IPS DF 6.9 (cell line): ENCODE results near the gene BBS12.
"Not testable (repeated sequence)": the region's sequence is repeated elsewhere in the genome, so short reads cannot be mapped to it uniquely, and the experiment has no call there.

Experiments used
- DNase-seq: peaks from one replicate; pipeline ENCODE4 v3.0.0-alpha.2; 2013; ENCODE audit warnings: low read depth, low spot score
- H3K27ac ChIP-seq: one replicate; pipeline ENCODE4 v1.5.1; 2013; ENCODE audit warnings: low read length, control low read depth
- H3K27me3 ChIP-seq: 2 replicates; pipeline ENCODE4 v1.6.1; 2013; ENCODE audit warnings: mild to moderate bottlenecking, low read length; ENCODE audit not compliant: control insufficient read depth, insufficient read depth
- H3K36me3 ChIP-seq: 2 replicates; pipeline ENCODE4 v1.6.1; 2013; ENCODE audit warnings: low read length; ENCODE audit not compliant: control insufficient read depth, insufficient read depth
- H3K4me1 ChIP-seq: 2 replicates; pipeline ENCODE4 v1.6.1; 2013; ENCODE audit warnings: low read length; ENCODE audit not compliant: control insufficient read depth, insufficient read depth
- H3K4me3 ChIP-seq: 2 replicates; pipeline ENCODE4 v1.5.1; 2013; ENCODE audit warnings: mild to moderate bottlenecking, low read length
- H3K9me3 ChIP-seq: 2 replicates; pipeline ENCODE4 v1.6.1; 2013; ENCODE audit warnings: low read length, inconsistent platforms; ENCODE audit not compliant: control insufficient read depth, insufficient read depth
- WGBS: extraction: QIAGEN DNeasy Blood & Tissue Kit; methylation state at CpG from one replicate; pipeline ENCODE4 v1.1.7; 2013; ENCODE audit warnings: mixed read lengths, missing lambda C conversion rate; ENCODE audit not compliant: insufficient read length, insufficient coverage; 5-methylcytosine and 5-hydroxymethylcytosine counted together

The BBS12 gene

GRCh38 chr4:122777846-122778673 is 45.6 kb downstream of the BBS12 start:
- no CpG with 5 or more reads among the region's 7 CpGs for WGBS
- Histone ChIP-seq H3K4me3 (no peak overlapping the region), H3K4me1 (peaks cover 3% of the 10 kb centered on the region; the same call in 1 of the 2 replicates), H3K27ac (no peak overlapping the region), H3K9me3 (no peaks in the 10 kb centered on the region), H3K36me3 (no peaks in the 10 kb centered on the region), H3K27me3 (no peaks in the 10 kb centered on the region)
- no peak for DNase-seq

DNA sequence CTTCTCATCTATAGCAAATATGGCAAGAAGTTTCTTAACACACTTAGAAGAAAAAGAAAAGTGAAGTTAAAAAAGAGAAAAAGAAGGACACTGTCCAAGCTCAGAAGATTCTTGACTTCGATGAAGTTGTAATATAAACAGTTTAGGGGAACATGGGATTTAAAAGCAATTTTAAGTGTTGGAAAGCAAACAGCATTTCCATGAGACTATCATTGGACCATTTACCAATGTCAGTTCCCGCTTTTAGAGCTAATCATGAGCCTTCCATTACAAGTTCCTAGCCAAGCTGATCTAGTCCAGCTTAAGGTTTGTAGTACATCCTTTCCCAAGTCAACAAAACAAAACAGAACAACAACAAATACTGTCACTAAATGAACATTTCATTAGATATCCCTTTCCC is 49.0 kb downstream of the BBS12 start:
- Histone ChIP-seq H3K9me3 (no peaks in the 10 kb centered on the region), H3K27ac (no peak overlapping the region), H3K4me3 (no peak overlapping the region), H3K4me1 (no peaks in the 10 kb centered on the region; the same call in 1 of the 2 replicates), H3K27me3 (no peaks in the 10 kb centered on the region), H3K36me3 (no peaks in the 10 kb centered on the region)
- no CpG with 5 or more reads among the region's 2 CpGs for WGBS
- DNase-seq: no peak

- DNase-seq: peak; percentile 95
Observed at GRCh38 chr4:122783301-122784215, 51.1 kb downstream of the BBS12 start.

GRCh38 chr4:122784261-122784660 is 51.8 kb downstream of the BBS12 start:
- WGBS: no CpG with 5 or more reads among the region's 1 CpG
- no peaks in the 10 kb centered on the region; the same call in 1 of the 2 replicates for H3K4me1 ChIP-seq
- no peak for DNase-seq
- no peak overlapping the region for H3K4me3 ChIP-seq
- no peaks in the 10 kb centered on the region for H3K9me3 ChIP-seq
- H3K27me3 ChIP-seq: no peaks in the 10 kb centered on the region
- no peaks in the 10 kb centered on the region for H3K36me3 ChIP-seq
- peak overlapping the region; percentile 25 for H3K27ac ChIP-seq

More at GRCh38 chr4:122783301-122784215, 51.1 kb downstream of the BBS12 start:
- H3K4me1 ChIP-seq: no peaks in the 10 kb centered on the region; the same call in 1 of the 2 replicates
- H3K27me3 ChIP-seq: no peaks in the 10 kb centered on the region
- WGBS: no CpG with 5 or more reads among the region's 6 CpGs
- peak overlapping the region; percentile 25 for H3K27ac ChIP-seq
- no peaks in the 10 kb centered on the region for H3K9me3 ChIP-seq
- H3K36me3 ChIP-seq: no peaks in the 10 kb centered on the region
- H3K4me3 ChIP-seq: no peak overlapping the region

- H3K27ac ChIP-seq: no peak overlapping the region
- WGBS: no CpG with 5 or more reads among the region's 2 CpGs
- no peaks in the 10 kb centered on the region for H3K9me3 ChIP-seq
- no peak for DNase-seq
- H3K36me3 ChIP-seq: no peaks in the 10 kb centered on the region
- H3K4me1 ChIP-seq: no peaks in the 10 kb centered on the region; the same call in 1 of the 2 replicates
- no peak overlapping the region for H3K4me3 ChIP-seq
- no peaks in the 10 kb centered on the region for H3K27me3 ChIP-seq
Observed at GRCh38 chr4:122785099-122785498, 52.6 kb downstream of the BBS12 start.

DNA sequence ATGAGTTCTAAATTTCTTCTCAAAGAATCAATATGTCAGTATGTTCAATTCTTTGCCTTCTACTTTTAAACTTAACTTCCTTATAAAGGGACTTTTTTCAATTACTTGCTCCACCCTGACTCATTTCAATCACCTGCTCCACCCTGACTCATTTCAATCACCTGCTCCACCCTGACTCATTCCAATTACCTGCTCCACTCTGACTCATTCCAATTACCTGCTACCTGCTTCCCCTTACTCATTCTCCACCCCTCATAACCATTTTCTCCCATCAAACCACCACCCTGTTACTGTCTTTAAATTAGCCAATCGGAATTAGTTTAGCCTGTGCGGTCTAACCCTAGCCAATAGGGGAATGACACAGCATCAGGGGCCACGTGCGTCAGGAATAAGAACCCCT is 53.8 kb downstream of the BBS12 start:
- DNase-seq, H3K4me3 ChIP-seq, H3K9me3 ChIP-seq, H3K36me3 ChIP-seq, H3K4me1 ChIP-seq, H3K27ac ChIP-seq, H3K27me3 ChIP-seq: not testable (repeated sequence)
- WGBS: no CpG with 5 or more reads among the region's 4 CpGs

DNA sequence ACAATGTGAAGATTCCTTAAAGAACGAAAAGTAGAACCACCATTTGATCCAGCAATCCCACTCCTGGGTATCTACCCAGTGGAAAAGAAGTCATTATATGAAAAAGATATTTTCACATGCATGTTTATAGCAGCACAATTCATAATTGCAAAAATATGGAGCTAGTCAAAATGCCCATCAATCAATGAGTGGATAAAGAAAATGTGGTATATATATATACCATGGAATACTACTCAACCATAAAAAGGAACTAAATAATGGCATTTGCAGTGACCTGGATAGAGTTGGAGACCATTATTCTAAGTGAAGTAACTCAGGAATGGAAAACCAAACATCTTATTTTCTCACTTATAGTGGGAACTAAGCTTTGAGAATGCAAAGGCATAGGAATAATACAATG is 54.4 kb downstream of the BBS12 start:
- not testable (repeated sequence) for H3K27me3 ChIP-seq, H3K4me3 ChIP-seq, H3K36me3 ChIP-seq, H3K4me1 ChIP-seq, H3K9me3 ChIP-seq, DNase-seq, H3K27ac ChIP-seq
- no CpG with 5 or more reads among the region's 1 CpG for WGBS

GRCh38 chr4:122787940-122788339 is 55.4 kb downstream of the BBS12 start:
- no peak overlapping the region for H3K27ac ChIP-seq
- no peaks in the 10 kb centered on the region for H3K9me3 ChIP-seq
- no peaks in the 10 kb centered on the region for H3K36me3 ChIP-seq
- no peak for DNase-seq
- no peak overlapping the region for H3K4me3 ChIP-seq
- H3K4me1 ChIP-seq: peaks cover 2% of the 10 kb centered on the region; the same call in 1 of the 2 replicates
- H3K27me3 ChIP-seq: no peaks in the 10 kb centered on the region
- WGBS: no CpG with 5 or more reads among the region's 1 CpG

DNA sequence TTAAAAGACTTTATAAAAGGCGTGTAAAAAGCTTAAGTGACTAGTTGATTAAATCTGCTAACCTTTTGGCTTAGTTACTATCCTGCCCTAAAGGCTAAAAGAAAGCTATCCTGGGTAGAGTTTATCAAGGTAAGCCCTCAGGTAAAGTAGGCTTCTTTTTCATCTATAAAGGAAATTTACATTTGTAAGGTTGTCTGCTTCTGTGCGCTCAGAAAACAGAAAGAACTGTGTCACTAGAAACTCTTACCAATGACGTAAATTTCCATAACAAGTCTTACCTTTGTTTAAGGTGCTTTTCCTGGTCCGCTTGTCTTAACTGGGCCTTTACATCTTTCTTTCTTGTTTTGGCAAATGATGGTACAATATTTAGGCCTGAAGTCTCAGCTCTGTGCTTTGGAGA is 56.4 kb downstream of the BBS12 start:
- DNase-seq: no peak
- Histone ChIP-seq H3K27ac (no peak overlapping the region), H3K4me3 (no peak overlapping the region), H3K4me1 (peaks cover 2% of the 10 kb centered on the region; the same call in 1 of the 2 replicates), H3K27me3 (no peaks in the 10 kb centered on the region), H3K36me3 (no peaks in the 10 kb centered on the region), H3K9me3 (no peaks in the 10 kb centered on the region)
- no CpG with 5 or more reads among the region's 4 CpGs for WGBS

GRCh38 chr4:122793811-122794210 is 61.3 kb downstream of the BBS12 start:
- no peaks in the 10 kb centered on the region for H3K9me3 ChIP-seq
- H3K4me3 ChIP-seq: no peak overlapping the region
- no peaks in the 10 kb centered on the region for H3K36me3 ChIP-seq
- DNase-seq: no peak
- H3K27me3 ChIP-seq: no peaks in the 10 kb centered on the region
- peaks cover 9% of the 10 kb centered on the region; the same call in 1 of the 2 replicates for H3K4me1 ChIP-seq
- H3K27ac ChIP-seq: no peak overlapping the region
